CD4-positive, alpha-beta T cell (primary cell): Measurements from ENCODE around the gene RNF126. TPM values are rescaled to one million over a fixed set of nuclear protein-coding genes. Genes with fewer than 3 reads are reported as not detected.
A peak's percentile ranks its signal among the peaks of the same experiment; 100 is the strongest.

Experiments
- ATAC-seq: fragments of 200-7000 bp; cut with Tn5 transposase; one replicate; pipeline ENCODE4 v1.10.0; 2022; ENCODE audit warnings: mild to moderate bottlenecking; ENCODE audit not compliant: poor library complexity
- CTCF ChIA-PET: fragments of 350-600 bp; sonication (Branson Sonifier 250); formaldehyde crosslinking; loops from one replicate; lab custom pipeline; 2021; ENCODE audit warnings: antibody characterized with exemption, inconsistent platforms; lab: Charles Lee
- POLR2A ChIA-PET: fragments of 350-600 bp; sonication (Branson Sonifier 250); formaldehyde crosslinking; loops from one replicate; lab custom pipeline; 2021; ENCODE audit warnings: antibody characterized with exemption, inconsistent platforms; lab: Charles Lee
- DNase-seq, 14 experiments: peaks; one replicate each; pipeline ENCODE4 v3.0.0-alpha.2; 2013 to 2020; ENCODE audit warnings: mixed read lengths in 2 of 14
- H3K27ac ChIP-seq, 2 donors: one replicate each; pipeline versions ENCODE4 v1.5.1 to v1.7.0; 2013; ENCODE audit warnings: low read length in 2 of 2, low read depth in 1 of 2, mild to moderate bottlenecking in 1 of 2
- H3K27me3 ChIP-seq, 2 experiments: 1 replicate in 1 of 2; 2 replicates in 1 of 2; pipeline versions ENCODE4 v1.6.1 to v1.7.0; 2013; ENCODE audit warnings: low read length in 2 of 2, control low read depth in 1 of 2, mild to moderate bottlenecking in 1 of 2, moderate library complexity in 1 of 2; ENCODE audit not compliant: insufficient read depth in 2 of 2, control insufficient read depth in 1 of 2
- H3K36me3 ChIP-seq: one replicate; pipeline ENCODE4 v1.6.1; 2013; ENCODE audit warnings: low read length, control low read depth; ENCODE audit not compliant: insufficient read depth
- H3K4me1 ChIP-seq: one replicate; pipeline ENCODE4 v1.6.1; 2013; ENCODE audit warnings: low read length, control low read depth; ENCODE audit not compliant: insufficient read depth
- H3K4me3 ChIP-seq: one replicate; pipeline ENCODE4 v1.5.1; 2013; ENCODE audit warnings: mild to moderate bottlenecking, low read length, moderate library complexity
- H3K9me3 ChIP-seq, 2 experiments: 1 replicate in 1 of 2; 2 replicates in 1 of 2; pipeline versions ENCODE4 v1.6.1 to v1.7.0; 2013; ENCODE audit warnings: low read length in 2 of 2, mild to moderate bottlenecking in 2 of 2, control low read depth in 1 of 2, moderate library complexity in 1 of 2; ENCODE audit not compliant: control insufficient read depth in 1 of 2, insufficient read depth in 1 of 2
- H3K27ac Mint-ChIP-seq: one replicate; pipeline ENCODE4 v1.8.0; 2020; ENCODE audit warnings: mixed read lengths
- H3K27me3 Mint-ChIP-seq: one replicate; pipeline ENCODE4 v1.8.0; 2021; ENCODE audit warnings: mixed read lengths
- H3K36me3 Mint-ChIP-seq: one replicate; pipeline ENCODE4 v1.8.0; 2021; ENCODE audit warnings: low read depth, mixed read lengths
- H3K4me1 Mint-ChIP-seq: one replicate; pipeline ENCODE4 v1.8.0; 2021; ENCODE audit warnings: low read depth, mixed read lengths
- H3K4me3 Mint-ChIP-seq: one replicate; pipeline ENCODE4 v1.8.0; 2020; ENCODE audit warnings: mild to moderate bottlenecking, mixed read lengths
- H3K9me3 Mint-ChIP-seq: one replicate; pipeline ENCODE4 v1.8.0; 2020; ENCODE audit warnings: mixed read lengths
- CTCF ChIP-seq: fragments of 200-600 bp; IDR thresholded peaks from one replicate; pipeline ENCODE4 v1.8.0; 2022; ENCODE audit warnings: antibody characterized with exemption, mild to moderate bottlenecking
- intact Hi-C, 2 experiments: fragments of 100-400 bp; cut with DNase I in 1 of 2; cut with micrococcal nuclease in 1 of 2; formaldehyde crosslinking; loops; one replicate each; pipeline versions ENCODE4 v1.15.1 to v1.9.0; 2023 to 2025; cut with DNase I, micrococcal nuclease
- total RNA-seq, 174 experiments: library from RNA in 2 of 174; stranded (reverse) in 2 of 174; gene quantifications; one replicate each; pipeline ENCODE4 v1.2.3 and lab custom pipeline; 2021 to 2026

The RNF126 gene
- total RNA-seq, 2 experiments from 2014 or later: 112 to 119 TPM

DNA sequence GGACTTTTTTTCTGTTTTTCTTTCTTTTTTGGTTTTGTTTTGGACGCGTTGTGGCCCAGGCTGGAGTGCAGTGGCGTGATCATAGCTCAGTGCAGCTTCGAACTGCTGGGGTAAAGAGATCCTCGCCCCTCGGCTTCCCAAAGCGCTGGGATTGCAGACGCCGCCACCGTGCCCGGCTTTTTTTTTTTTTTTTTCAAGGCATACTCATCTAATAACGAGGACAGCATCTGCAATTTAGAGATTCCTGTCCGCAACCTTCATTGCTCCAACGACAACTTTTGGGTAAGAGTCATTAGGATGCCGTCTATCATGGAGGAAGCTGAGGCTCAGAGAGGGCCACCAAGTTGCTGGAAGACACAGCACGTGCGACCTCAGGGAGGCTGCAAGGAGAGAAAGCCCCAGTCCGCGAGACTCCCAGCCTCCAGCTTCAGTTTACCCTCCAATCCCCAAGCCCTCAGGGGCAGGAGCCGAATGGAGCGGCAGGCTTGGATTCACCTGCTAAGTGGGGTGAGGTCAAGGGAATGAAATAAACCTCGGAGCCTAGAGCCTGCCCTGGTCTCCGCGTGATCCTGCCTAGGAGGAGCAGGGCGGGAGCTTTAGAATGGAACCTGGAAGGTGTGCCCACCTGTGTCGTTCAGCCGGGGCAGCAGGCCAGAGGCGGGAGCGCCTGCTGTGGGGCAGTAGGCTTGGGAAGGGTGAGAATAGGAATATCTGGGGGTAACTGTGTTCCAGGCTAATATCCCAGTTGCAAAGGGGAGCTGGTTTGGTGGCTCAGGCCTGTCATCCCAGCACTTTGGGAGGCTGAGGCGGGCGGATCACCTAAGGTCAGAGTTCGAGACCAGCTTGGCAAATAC, 29.0 kb downstream of the RNF126 start:
- intact Hi-C loops: loop anchor here (1.0 to 5.0 kb wide), 3 partner anchors 23 to 62 kb away; partner anchors contain the start of gene BSG (in 1 of the 2)
- Mint-ChIP-seq H3K27ac (peak overlapping the region; percentile 85), H3K4me3 (peak overlapping the region; percentile 98), H3K9me3 (no peaks in the 10 kb centered on the region), H3K36me3 (peaks cover 25% of the 10 kb centered on the region), H3K27me3 (no peaks in the 10 kb centered on the region), H3K4me1 (peaks cover 33% of the 10 kb centered on the region)
- DNase-seq (no peak), ATAC-seq (peak; percentile 3)
- peaks cover 21% of the 10 kb centered on the region for H3K36me3 ChIP-seq
- H3K9me3 ChIP-seq: no peaks in the 10 kb centered on the region
- H3K4me3 ChIP-seq: peak overlapping the region; percentile 90
- POLR2A ChIA-PET: interaction anchor here (0.8 to 1.8 kb wide), 5 partner anchors 27 to 145 kb away, joined by 3 to 16 read pairs (median 5); partner anchors contain the start of gene RNF126
- CTCF ChIA-PET: interaction anchor here (0.7 to 1.8 kb wide), 3 partner anchors 26 to 50 kb away, joined by 3 read pairs; no protein-coding TSS in a partner anchor
- TF ChIP-seq CTCF: no peak
- no peaks in the 10 kb centered on the region for H3K27me3 ChIP-seq
- H3K4me1 ChIP-seq: peaks cover 50% of the 10 kb centered on the region
- H3K27ac ChIP-seq: peak overlapping the region; percentile 30 to 52

DNA sequence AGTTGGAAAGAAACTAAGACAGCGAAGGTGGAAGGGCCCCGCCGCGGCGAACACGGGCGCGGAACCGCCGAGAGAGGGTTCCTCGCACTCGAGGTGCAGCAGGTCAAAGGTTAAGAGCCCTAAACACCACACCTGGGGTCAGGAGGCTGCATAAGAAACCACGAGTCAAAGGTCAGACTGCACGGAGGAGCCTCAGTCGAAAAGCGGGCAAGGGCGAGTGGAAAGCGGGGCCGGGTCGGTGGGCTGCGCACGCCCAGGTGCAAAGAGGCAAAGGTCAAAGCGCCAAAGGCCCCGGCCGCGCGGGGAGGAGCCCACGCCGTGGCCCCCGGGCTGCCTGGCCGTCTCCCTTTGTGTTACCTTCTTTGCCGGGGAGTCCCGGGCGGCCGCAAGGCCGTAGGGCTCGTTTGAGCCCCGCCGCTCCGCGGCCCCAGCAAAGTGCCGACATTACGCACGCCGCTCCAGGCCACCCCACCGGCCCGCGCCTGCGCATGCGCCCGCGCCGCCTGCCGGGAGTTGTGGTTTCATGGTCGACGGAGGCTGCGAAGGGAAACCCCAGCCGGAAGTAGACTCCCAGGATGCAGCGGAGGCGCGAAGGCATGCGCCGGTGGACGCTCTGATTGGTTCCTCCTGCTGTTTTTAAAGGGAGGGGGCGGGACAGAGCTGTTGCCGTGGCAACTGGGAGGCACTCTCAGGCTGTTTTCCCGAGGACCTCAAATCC, 29.8 kb downstream of the RNF126 start, which contains the start of gene POLRMT:
POLRMT (minus strand) TSS at position 470 of the 718 bp plus-strand sequence; CDS start at position 445, 25 bp downstream.
- peaks cover 42% of the 10 kb centered on the region for H3K4me1 ChIP-seq
- H3K9me3 ChIP-seq: peaks cover 0 to 2% of the 10 kb centered on the region in 2 experiments
- no peak for TF ChIP-seq CTCF
- intact Hi-C loops: loop anchor here (1.0 to 5.0 kb wide), 3 partner anchors 22 to 61 kb away; partner anchors contain the start of gene BSG (in 1 of the 2)
- no peaks in the 10 kb centered on the region for H3K27me3 ChIP-seq
- CTCF ChIA-PET: interaction anchor here (1.0 kb wide), 1 partner anchor 27 kb away, joined by 3 read pairs; no protein-coding TSS in a partner anchor
- ATAC-seq (peak; percentile 97), DNase-seq (peak; percentile 90 to 99 (median 95))
- POLR2A ChIA-PET: interaction anchor here (0.8 to 1.8 kb wide), 7 partner anchors 28 to 144 kb away, joined by 3 to 16 read pairs (median 4); partner anchors contain the start of gene RNF126
- Mint-ChIP-seq H3K4me3 (peak within 1 kb of the TSS; percentile 98), H3K4me1 (peaks cover 35% of the 10 kb centered on the region), H3K27me3 (no peaks in the 10 kb centered on the region), H3K36me3 (peaks cover 33% of the 10 kb centered on the region), H3K9me3 (no peaks in the 10 kb centered on the region), H3K27ac (peak within 1 kb of the TSS; percentile 85)
- peak within 1 kb of the TSS; percentile 90 for H3K4me3 ChIP-seq
- H3K36me3 ChIP-seq: peaks cover 29% of the 10 kb centered on the region
- H3K27ac ChIP-seq: peak within 1 kb of the TSS; percentile 52 to 67

- peak overlapping the region; percentile 98 for H3K4me3 Mint-ChIP-seq
- no peak for ATAC-seq
- TF ChIP-seq CTCF: no peak
- ChIA-PET CTCF (no interaction called here), POLR2A (interaction anchor here (0.9 to 1.4 kb wide), 2 partner anchors 29 to 31 kb away, joined by 4 read pairs; partner anchors contain the start of gene RNF126)
- H3K27ac Mint-ChIP-seq: peak overlapping the region; percentile 85
- H3K4me3 ChIP-seq: peak overlapping the region; percentile 90
- peaks cover 35% of the 10 kb centered on the region for H3K36me3 Mint-ChIP-seq
- peaks cover 33% of the 10 kb centered on the region for H3K36me3 ChIP-seq
- H3K9me3 ChIP-seq: peaks cover 0 to 4% of the 10 kb centered on the region in 2 experiments
- H3K4me1 ChIP-seq: peaks cover 40% of the 10 kb centered on the region
- H3K4me1 Mint-ChIP-seq: peaks cover 35% of the 10 kb centered on the region
- H3K27ac ChIP-seq: peak overlapping the region; percentile 48 to 67
- peak in 1 of 14 experiments; percentile 54 for DNase-seq
- no peaks in the 10 kb centered on the region for H3K27me3 Mint-ChIP-seq
- intact Hi-C loops: loop anchor here (1.0 to 5.0 kb wide), 3 partner anchors 22 to 60 kb away; partner anchors contain the start of gene BSG (in 1 of the 2)
- H3K27me3 ChIP-seq: no peaks in the 10 kb centered on the region
- H3K9me3 Mint-ChIP-seq: no peaks in the 10 kb centered on the region
Observed at GRCh38 chr19:632579-633067, 30.4 kb downstream of the RNF126 start.
